Sigmoid colon (tissue), 7 donors: ENCODE data around the gene TTLL12. TPM values are rescaled to one million over a fixed set of nuclear protein-coding genes. Genes with fewer than 3 reads are reported as not detected.

Experiments
- DNase-seq: peaks from one replicate; pipeline ENCODE4 v3.0.0-alpha.2; 2019
- H3K27ac ChIP-seq, 4 donors: fragments of 200-600 bp; sonication (generic); one replicate each; pipeline ENCODE4 v1.5.1; 2016 to 2019; ENCODE audit warnings: mild to moderate bottlenecking in 1 of 4
- H3K27me3 ChIP-seq, 3 donors: fragments of 200-600 bp; sonication (generic); one replicate each; pipeline ENCODE4 v1.5.1; 2019; ENCODE audit warnings: mild to moderate bottlenecking in 1 of 3
- H3K36me3 ChIP-seq, 4 donors: fragments of 200-600 bp; sonication (generic); one replicate each; pipeline ENCODE4 v1.5.1; 2016 to 2019
- H3K4me1 ChIP-seq, 4 donors: fragments of 200-600 bp; sonication (generic); one replicate each; pipeline ENCODE4 v1.5.1; 2017 to 2019
- H3K4me3 ChIP-seq, 4 donors: fragments of 200-600 bp; sonication (generic); one replicate each; pipeline ENCODE4 v1.5.1; 2017 to 2019; ENCODE audit warnings: mild to moderate bottlenecking in 2 of 4, moderate library complexity in 1 of 4
- H3K9me3 ChIP-seq, 4 donors: fragments of 200-600 bp in 3 of 4; sonication (generic) in 3 of 4; one replicate each; pipeline versions ENCODE4 v1.5.1 to v1.6.1; 2013 to 2019
- EP300 ChIP-seq, 4 donors: sonication (generic); formaldehyde crosslinking; IDR thresholded peaks; one replicate each; pipeline ENCODE4 v1.6.1; 2017; ENCODE audit warnings: antibody characterized with exemption in 4 of 4
- POLR2A ChIP-seq, 2 donors: fragments of 450-650 bp; IDR thresholded peaks; one replicate each; pipeline ENCODE4 v1.6.1; 2016; ENCODE audit warnings: antibody characterized with exemption in 2 of 2, mild to moderate bottlenecking in 2 of 2, moderate library complexity in 2 of 2
- POLR2AphosphoS5 ChIP-seq, 4 donors: sonication (generic); formaldehyde crosslinking; IDR thresholded peaks; one replicate each; pipeline ENCODE4 v1.6.1; 2017; ENCODE audit warnings: antibody characterized with exemption in 4 of 4
- WGBS, 2 donors: extraction: QIAGEN DNeasy Blood & Tissue Kit; methylation state at CpG; one replicate each; pipeline ENCODE4 v1.1.7; 2013; 5-methylcytosine and 5-hydroxymethylcytosine counted together
- intact Hi-C: fragments of 100-400 bp; cut with DNase I; formaldehyde crosslinking; loops from one replicate; pipeline ENCODE4 v1.15.1; 2023
- polyA plus RNA-seq, 3 donors: library from polyadenylated mRNA; stranded (reverse); fragments of 200-250 nt; gene quantifications; one replicate each; pipeline ENCODE4 v1.2.3, GENCODE V29; 2013
- total RNA-seq, 4 donors: library from RNA; depleted of rRNA; stranded (reverse); fragments of >200 nt; gene quantifications; one replicate each; pipeline ENCODE4 v1.1.0, GENCODE V29; 2016
- TF ChIP-seq, protein P1 (sequence below), 4 experiments: fragments of 450-650 bp in 3 of 4; fragments of 200-600 bp in 1 of 4; IDR thresholded peaks; one replicate each; pipeline ENCODE4 v1.5.1; 2016 to 2019; ENCODE audit warnings: antibody characterized with exemption in 4 of 4, mild to moderate bottlenecking in 3 of 4, moderate library complexity in 2 of 4
- donor health status: healthy with polysubstance abuse.
- donor health status: Bipolar disorder and iron deficiency.
- donor health status: healthy.

Gene TTLL12
- total and polyA plus RNA-seq, 7 donors: 13.2 to 127 (median 21.3) TPM

DNA sequence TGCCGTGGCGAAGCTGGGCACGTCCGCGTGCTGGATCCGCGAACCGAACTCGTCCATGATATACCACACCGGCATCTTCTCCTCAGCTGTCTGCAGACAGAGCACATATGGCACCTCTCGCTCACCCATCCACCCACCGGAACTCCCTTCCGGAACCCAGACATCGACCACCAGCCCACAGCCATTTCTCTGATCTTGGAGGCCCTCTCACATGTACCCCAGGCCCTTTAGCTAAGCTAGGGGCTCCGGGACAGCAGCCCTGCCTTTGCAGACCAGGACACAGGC lies 7.1 kb downstream of the TTLL12 start:
- Histone ChIP-seq H3K27ac (no peak overlapping the region), H3K36me3 (peaks cover 0 to 60% (median 19%) of the 10 kb centered on the region in 4 donors), H3K4me1 (no peaks in the 10 kb centered on the region), H3K9me3 (no peaks in the 10 kb centered on the region), H3K27me3 (no peaks in the 10 kb centered on the region), H3K4me3 (no peak overlapping the region)
- TF ChIP-seq, protein P1, sequence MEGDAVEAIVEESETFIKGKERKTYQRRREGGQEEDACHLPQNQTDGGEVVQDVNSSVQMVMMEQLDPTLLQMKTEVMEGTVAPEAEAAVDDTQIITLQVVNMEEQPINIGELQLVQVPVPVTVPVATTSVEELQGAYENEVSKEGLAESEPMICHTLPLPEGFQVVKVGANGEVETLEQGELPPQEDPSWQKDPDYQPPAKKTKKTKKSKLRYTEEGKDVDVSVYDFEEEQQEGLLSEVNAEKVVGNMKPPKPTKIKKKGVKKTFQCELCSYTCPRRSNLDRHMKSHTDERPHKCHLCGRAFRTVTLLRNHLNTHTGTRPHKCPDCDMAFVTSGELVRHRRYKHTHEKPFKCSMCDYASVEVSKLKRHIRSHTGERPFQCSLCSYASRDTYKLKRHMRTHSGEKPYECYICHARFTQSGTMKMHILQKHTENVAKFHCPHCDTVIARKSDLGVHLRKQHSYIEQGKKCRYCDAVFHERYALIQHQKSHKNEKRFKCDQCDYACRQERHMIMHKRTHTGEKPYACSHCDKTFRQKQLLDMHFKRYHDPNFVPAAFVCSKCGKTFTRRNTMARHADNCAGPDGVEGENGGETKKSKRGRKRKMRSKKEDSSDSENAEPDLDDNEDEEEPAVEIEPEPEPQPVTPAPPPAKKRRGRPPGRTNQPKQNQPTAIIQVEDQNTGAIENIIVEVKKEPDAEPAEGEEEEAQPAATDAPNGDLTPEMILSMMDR (IDR thresholded peaks at IDR 0.05): no peak
- TF ChIP-seq EP300 (IDR thresholded peaks at IDR 0.05) (no peak), POLR2A (IDR thresholded peaks at IDR 0.05) (no peak), POLR2AphosphoS5 (IDR thresholded peaks at IDR 0.05) (no peak)
- WGBS, 2 donors: 98% methylated on average over 15 of the region's 15 CpGs
- DNase-seq: no peak
- intact Hi-C loops: no loop called here

DNA sequence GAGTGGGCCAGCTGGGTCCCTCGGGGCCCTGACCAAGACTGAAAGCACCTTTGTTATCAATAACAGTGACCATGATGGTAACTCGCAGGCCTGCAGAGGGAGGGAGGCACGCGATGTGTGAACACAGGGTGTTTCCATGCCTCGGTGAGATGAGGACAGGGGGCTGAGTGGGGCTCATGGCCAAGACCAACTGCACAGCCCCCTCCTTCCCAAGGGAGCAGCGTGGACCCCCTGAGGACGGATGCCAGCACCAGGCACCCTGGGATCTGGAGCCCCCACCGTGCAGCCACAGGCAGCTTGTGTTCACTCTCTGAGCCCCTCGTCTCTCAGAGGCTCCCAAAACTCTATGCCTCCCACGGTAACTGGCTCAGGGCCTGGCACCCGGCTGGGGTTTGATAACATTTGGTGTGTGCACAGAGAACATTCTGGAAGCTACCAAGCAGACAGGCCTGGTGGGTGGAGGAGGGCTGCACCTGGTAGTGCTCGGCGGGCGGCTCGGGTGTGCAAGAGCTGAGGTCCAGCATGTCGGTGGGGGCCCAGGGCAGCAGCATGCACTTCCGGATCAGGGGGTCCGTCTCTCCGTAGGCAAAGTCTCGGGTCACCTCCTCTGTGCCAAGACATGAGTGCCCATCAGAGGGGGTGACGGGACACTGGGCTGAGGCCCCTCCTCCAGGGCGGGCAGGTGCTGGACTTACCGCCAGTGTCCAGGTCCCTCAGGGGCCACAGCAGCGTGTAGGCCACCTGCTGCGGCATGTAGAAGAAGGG lies 7.6 kb downstream of the TTLL12 start:
- no peak overlapping the region for H3K27ac ChIP-seq
- no peak for DNase-seq
- H3K4me3 ChIP-seq: no peak overlapping the region
- H3K36me3 ChIP-seq: peaks cover 0 to 65% (median 22%) of the 10 kb centered on the region in 4 donors
- H3K27me3 ChIP-seq: no peaks in the 10 kb centered on the region
- intact Hi-C loops: no loop called here
- TF ChIP-seq, protein P1 (IDR thresholded peaks at IDR 0.05): no peak
- TF ChIP-seq EP300 (IDR thresholded peaks at IDR 0.05) (no peak), POLR2AphosphoS5 (IDR thresholded peaks at IDR 0.05) (no peak), POLR2A (IDR thresholded peaks at IDR 0.05) (no peak)
- no peaks in the 10 kb centered on the region for H3K9me3 ChIP-seq
- 97% methylated on average over 25 of the region's 25 CpGs for WGBS, 2 donors
- no peaks in the 10 kb centered on the region for H3K4me1 ChIP-seq

DNA sequence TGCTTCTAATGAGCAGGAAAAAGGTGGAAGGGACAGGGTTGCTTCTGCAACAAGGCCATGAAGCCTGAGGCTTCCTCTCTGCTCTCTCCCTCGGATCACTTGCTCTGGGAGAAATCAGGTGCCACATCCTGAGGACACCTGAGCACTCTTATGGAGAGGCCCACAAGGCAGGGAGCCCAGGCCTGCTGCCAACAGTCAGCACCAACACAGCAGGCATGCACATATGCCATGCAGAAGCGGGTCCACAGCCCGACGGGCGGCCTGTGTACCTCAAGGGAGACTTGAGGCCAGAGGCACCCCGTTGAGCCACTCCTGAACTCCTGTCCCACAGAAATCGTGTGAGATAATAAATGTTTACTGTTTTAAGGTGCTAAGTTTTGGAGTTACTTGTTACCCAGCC lies 9.5 kb downstream of the TTLL12 start:
- WGBS, 2 donors: 85 to 89% methylated on average over 7 of the region's 7 CpGs
- H3K9me3 ChIP-seq: no peaks in the 10 kb centered on the region
- H3K4me1 ChIP-seq: no peaks in the 10 kb centered on the region
- no peak overlapping the region for H3K4me3 ChIP-seq
- no peak for TF ChIP-seq EP300 (IDR thresholded peaks at IDR 0.05)
- TF ChIP-seq, protein P1 (IDR thresholded peaks at IDR 0.05): no peak
- H3K27me3 ChIP-seq: no peaks in the 10 kb centered on the region
- intact Hi-C loops: no loop called here
- DNase-seq: no peak
- H3K27ac ChIP-seq: no peak overlapping the region
- peaks cover 9 to 78% (median 35%) of the 10 kb centered on the region in 4 donors for H3K36me3 ChIP-seq

DNA sequence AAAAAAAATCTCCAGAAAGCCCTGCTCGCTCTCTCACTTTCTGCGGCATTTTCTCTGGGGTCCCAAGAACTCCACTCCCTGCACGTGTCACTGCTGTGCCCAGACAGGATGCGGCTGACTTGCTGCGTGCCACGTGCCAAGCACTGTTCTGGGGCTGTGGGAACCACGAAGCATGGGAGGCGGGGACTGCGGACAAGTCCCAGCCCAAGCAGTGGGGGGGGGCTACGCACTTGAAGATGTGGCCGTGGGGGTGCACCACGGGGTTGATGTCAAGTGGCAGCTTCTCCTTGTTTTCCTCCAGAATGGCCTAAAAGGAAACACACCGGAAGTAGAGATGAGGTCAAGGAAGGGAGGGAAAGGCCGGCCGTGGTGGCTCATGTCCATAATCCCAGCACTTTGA lies 10.8 kb downstream of the TTLL12 start:
- Histone ChIP-seq H3K4me1 (no peaks in the 10 kb centered on the region), H3K27me3 (no peaks in the 10 kb centered on the region), H3K9me3 (no peaks in the 10 kb centered on the region), H3K4me3 (no peak overlapping the region), H3K36me3 (peaks cover 16 to 84% (median 42%) of the 10 kb centered on the region in 4 donors), H3K27ac (no peak overlapping the region)
- TF ChIP-seq POLR2A (IDR thresholded peaks at IDR 0.05) (no peak), EP300 (IDR thresholded peaks at IDR 0.05) (no peak), POLR2AphosphoS5 (IDR thresholded peaks at IDR 0.05) (no peak)
- TF ChIP-seq, protein P1 (IDR thresholded peaks at IDR 0.05): no peak
- DNase-seq: no peak
- 88% methylated on average over 15 of the region's 15 CpGs for WGBS, 2 donors
- intact Hi-C loops: no loop called here
